SK-N-SH treated with all-trans-retinoic acid at 6 μM for 48 hours (cell line): ENCODE results near the gene RNH1.

ENCODE experiments used
- ARNTL ChIP-seq: fragments of 450-650 bp; formaldehyde crosslinking; IDR thresholded peaks from 2 replicates; pipeline ENCODE4 v1.5.0; 2020; ENCODE audit warnings: low read depth, mild to moderate bottlenecking, moderate library complexity, borderline replicate concordance
- BACH2 ChIP-seq: fragments of 250-450 bp; sonication (Bioruptor Pico); IDR thresholded peaks from 2 replicates; pipeline ENCODE4 v1.9.0; 2021; ENCODE audit warnings: mild to moderate bottlenecking, borderline replicate concordance
- ESRRG ChIP-seq: fragments of 250-450 bp; sonication (Bioruptor Pico); IDR thresholded peaks from 2 replicates; pipeline ENCODE4 v1.6.1; 2021; ENCODE audit warnings: mild to moderate bottlenecking
- SNAI2 ChIP-seq: fragments of 250-450 bp; sonication (Bioruptor Pico); IDR thresholded peaks from 2 replicates; pipeline ENCODE4 v1.5.0; 2020; ENCODE audit warnings: mild to moderate bottlenecking, moderate library complexity
- TCF4 ChIP-seq: fragments of 250-450 bp; sonication (Bioruptor Pico); IDR thresholded peaks from 2 replicates; pipeline ENCODE4 v1.8.0; 2021; ENCODE audit warnings: mild to moderate bottlenecking, moderate library complexity, borderline replicate concordance
- TOX ChIP-seq: fragments of 250-450 bp; sonication (Bioruptor Pico); IDR thresholded peaks from 2 replicates; pipeline ENCODE4 v1.8.0; 2021; ENCODE audit warnings: mild to moderate bottlenecking, moderate library complexity, borderline replicate concordance
- ZC3H10 ChIP-seq: fragments of 250-450 bp; sonication (Bioruptor Pico); IDR thresholded peaks from 2 replicates; pipeline ENCODE4 v1.5.1; 2021; ENCODE audit warnings: mild to moderate bottlenecking, moderate library complexity
- ZFP3 ChIP-seq: fragments of 250-450 bp; sonication (Bioruptor Pico); IDR thresholded peaks from 2 replicates; pipeline ENCODE4 v1.5.0; 2020; ENCODE audit warnings: mild to moderate bottlenecking, moderate library complexity
- ZNF70 ChIP-seq: fragments of 450-650 bp; formaldehyde crosslinking; IDR thresholded peaks from 2 replicates; pipeline ENCODE4 v1.5.0; 2020; ENCODE audit warnings: mild to moderate bottlenecking, moderate library complexity
- ZNF8 ChIP-seq: fragments of 450-650 bp; formaldehyde crosslinking; IDR thresholded peaks from 2 replicates; pipeline ENCODE4 v1.5.0; 2020; ENCODE audit warnings: mild to moderate bottlenecking, moderate library complexity
- TF ChIP-seq, protein P1 (sequence below): fragments of 250-450 bp; sonication (Bioruptor Pico); IDR thresholded peaks from 2 replicates; pipeline ENCODE4 v1.8.0; 2020; ENCODE audit warnings: mild to moderate bottlenecking, moderate library complexity, borderline replicate concordance

GRCh38 chr11:518463-519202 lies 11.6 kb upstream of the RNH1 start:
- TF ChIP-seq ARNTL (CRISPR knock-in tag): no peak
- no peak for TF ChIP-seq TOX (CRISPR knock-in tag)
- 0 out of 2 replicates have a peak, but pooled peaks have one; percentile 49 for TF ChIP-seq ZFP3 (CRISPR knock-in tag)
- TF ChIP-seq ESRRG: no peak
- no peak; the same call in 1 of the 2 replicates for TF ChIP-seq SNAI2 (CRISPR knock-in tag)
- TF ChIP-seq ZNF8 (CRISPR knock-in tag): no peak
- peak; percentile 56 for TF ChIP-seq ZC3H10
- TF ChIP-seq TCF4 (CRISPR knock-in tag): no peak
- TF ChIP-seq ZNF70 (CRISPR knock-in tag): no peak
- no peak for TF ChIP-seq BACH2 (CRISPR knock-in tag)
- TF ChIP-seq, protein P1, sequence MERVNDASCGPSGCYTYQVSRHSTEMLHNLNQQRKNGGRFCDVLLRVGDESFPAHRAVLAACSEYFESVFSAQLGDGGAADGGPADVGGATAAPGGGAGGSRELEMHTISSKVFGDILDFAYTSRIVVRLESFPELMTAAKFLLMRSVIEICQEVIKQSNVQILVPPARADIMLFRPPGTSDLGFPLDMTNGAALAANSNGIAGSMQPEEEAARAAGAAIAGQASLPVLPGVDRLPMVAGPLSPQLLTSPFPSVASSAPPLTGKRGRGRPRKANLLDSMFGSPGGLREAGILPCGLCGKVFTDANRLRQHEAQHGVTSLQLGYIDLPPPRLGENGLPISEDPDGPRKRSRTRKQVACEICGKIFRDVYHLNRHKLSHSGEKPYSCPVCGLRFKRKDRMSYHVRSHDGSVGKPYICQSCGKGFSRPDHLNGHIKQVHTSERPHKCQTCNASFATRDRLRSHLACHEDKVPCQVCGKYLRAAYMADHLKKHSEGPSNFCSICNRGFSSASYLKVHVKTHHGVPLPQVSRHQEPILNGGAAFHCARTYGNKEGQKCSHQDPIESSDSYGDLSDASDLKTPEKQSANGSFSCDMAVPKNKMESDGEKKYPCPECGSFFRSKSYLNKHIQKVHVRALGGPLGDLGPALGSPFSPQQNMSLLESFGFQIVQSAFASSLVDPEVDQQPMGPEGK (CRISPR knock-in tag): no peak
